Measurements from ENCODE around the gene WWOX.

The WWOX gene

DNA sequence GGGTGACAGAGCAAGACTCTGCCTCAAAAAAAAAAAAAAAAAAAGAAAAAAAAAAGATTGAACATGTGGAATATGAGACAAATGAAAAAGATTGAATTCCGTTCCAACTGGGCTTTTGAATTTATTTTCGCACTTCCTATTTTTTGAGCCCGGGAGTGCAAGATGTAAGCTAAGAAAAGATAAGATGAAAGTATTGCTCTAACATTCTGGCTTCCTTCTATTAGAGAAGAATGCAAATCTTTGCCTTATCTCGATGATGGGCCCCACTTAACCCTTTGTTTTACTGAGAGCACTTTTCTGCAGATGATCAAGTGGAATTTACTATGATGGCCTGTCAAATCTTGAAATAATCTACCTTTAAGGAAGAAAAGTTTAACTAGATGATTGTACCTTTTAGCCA lies 96.3 kb downstream of the WWOX start:
- H3K27ac ChIP-seq = no peak overlapping the region
- H3K9me3 ChIP-seq = no peaks in the 10 kb centered on the region
- H3K4me3 ChIP-seq = no peak overlapping the region
- intact Hi-C loops (cut with DNase I; ENCODE audit: low total_unique reads) = no loop called here
- H3K4me1 ChIP-seq = no peaks in the 10 kb centered on the region
- TF ChIP-seq, protein P1, sequence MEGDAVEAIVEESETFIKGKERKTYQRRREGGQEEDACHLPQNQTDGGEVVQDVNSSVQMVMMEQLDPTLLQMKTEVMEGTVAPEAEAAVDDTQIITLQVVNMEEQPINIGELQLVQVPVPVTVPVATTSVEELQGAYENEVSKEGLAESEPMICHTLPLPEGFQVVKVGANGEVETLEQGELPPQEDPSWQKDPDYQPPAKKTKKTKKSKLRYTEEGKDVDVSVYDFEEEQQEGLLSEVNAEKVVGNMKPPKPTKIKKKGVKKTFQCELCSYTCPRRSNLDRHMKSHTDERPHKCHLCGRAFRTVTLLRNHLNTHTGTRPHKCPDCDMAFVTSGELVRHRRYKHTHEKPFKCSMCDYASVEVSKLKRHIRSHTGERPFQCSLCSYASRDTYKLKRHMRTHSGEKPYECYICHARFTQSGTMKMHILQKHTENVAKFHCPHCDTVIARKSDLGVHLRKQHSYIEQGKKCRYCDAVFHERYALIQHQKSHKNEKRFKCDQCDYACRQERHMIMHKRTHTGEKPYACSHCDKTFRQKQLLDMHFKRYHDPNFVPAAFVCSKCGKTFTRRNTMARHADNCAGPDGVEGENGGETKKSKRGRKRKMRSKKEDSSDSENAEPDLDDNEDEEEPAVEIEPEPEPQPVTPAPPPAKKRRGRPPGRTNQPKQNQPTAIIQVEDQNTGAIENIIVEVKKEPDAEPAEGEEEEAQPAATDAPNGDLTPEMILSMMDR (IDR thresholded peaks at IDR 0.05) = no peak
- H3K36me3 ChIP-seq = no peaks in the 10 kb centered on the region
- no peak for DNase-seq
- no peaks in the 10 kb centered on the region for H3K27me3 ChIP-seq

DNA sequence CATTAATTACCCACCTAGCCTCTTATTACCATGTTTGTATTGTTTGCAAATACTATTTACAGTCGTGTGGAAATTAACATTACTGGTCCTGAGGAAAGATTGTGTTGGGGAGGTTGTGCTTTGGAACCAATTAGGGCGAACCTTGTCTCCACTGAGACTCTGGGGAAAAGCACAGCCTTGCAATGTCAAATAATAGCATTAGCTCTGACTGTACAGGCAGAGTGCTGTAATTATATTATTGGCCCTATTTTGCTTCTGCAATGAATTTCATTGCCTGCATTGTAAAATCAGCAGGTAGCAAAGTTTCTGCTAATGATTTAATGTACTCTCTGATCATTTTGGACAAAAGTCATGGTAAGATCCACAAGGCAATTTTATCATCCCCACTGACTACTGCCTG lies 97.0 kb downstream of the WWOX start:
- intact Hi-C loops (cut with DNase I; ENCODE audit: low total_unique reads) = no loop called here

DNA sequence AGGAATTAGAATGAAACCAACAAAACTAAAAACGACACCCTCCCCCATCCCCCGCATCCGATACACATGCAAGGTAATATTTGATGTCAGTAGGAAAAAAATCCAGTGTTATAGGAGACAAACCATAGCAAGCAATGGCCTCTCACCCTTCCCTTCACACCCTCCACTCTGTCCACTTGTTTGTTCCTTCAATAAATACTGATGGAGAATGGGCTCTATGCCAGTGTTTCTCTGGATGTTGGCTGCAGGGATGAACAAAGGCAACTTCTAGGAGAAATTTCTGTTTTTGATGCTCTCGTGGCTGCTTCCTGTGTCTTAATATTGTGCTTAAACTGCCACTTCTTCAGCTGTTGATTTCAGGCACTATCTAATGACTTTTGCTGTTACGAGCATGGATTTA lies 98.8 kb downstream of the WWOX start:
- Histone ChIP-seq H3K9me3 (no peaks in the 10 kb centered on the region), H3K27me3 (no peaks in the 10 kb centered on the region), H3K4me3 (no peak overlapping the region), H3K27ac (no peak overlapping the region), H3K36me3 (no peaks in the 10 kb centered on the region), H3K4me1 (no peaks in the 10 kb centered on the region)
- no peak for DNase-seq
- TF ChIP-seq, protein P1 (IDR thresholded peaks at IDR 0.05) = no peak
- intact Hi-C loops (cut with DNase I; ENCODE audit: low total_unique reads) = no loop called here

More for the DNA sequence above, 97.0 kb downstream of the WWOX start:
- no peak for DNase-seq
- Histone ChIP-seq H3K27me3 (no peaks in the 10 kb centered on the region), H3K4me1 (no peaks in the 10 kb centered on the region), H3K9me3 (no peaks in the 10 kb centered on the region), H3K4me3 (no peak overlapping the region), H3K27ac (no peak overlapping the region), H3K36me3 (no peaks in the 10 kb centered on the region)
- TF ChIP-seq, protein P1 (IDR thresholded peaks at IDR 0.05) = no peak

DNA sequence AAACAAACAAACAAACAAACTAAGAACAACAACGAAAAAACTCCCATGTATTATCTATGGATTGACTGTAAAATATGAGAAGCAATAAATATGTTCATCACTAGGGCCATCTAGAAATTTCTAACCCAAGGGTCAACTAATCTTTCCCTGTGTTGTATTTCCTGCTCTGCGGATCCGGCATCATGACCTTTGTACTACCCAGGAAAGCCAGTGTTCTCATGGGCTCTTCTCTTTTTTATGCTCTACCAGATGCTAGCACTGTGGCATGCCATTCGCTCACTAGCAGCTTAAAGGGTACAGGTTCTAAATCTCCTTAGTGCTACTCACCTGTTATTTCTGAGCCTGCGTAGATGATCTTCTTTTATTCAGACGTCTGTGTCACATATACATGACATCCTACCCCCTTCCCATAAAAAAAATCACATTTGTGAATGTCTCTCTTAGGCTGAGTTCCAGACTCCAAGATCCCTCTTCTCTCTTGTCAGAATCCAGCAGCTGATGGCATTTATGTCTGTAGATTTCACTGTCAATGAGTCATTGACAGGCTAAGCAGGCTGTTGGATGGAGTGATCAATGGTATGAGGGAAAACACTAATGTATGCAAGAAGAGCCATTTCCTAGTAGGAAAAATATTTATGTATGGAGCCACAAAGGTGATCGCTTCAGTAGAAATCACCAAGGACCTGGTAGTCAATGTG lies 100.0 kb downstream of the WWOX start:
- no peak overlapping the region for H3K4me3 ChIP-seq
- intact Hi-C loops (cut with DNase I; ENCODE audit: low total_unique reads) = no loop called here
- H3K36me3 ChIP-seq = no peaks in the 10 kb centered on the region
- no peaks in the 10 kb centered on the region for H3K27me3 ChIP-seq
- H3K4me1 ChIP-seq = no peaks in the 10 kb centered on the region
- DNase-seq = no peak
- no peak overlapping the region for H3K27ac ChIP-seq
- TF ChIP-seq, protein P1 (IDR thresholded peaks at IDR 0.05) = no peak
- H3K9me3 ChIP-seq = no peaks in the 10 kb centered on the region

DNA sequence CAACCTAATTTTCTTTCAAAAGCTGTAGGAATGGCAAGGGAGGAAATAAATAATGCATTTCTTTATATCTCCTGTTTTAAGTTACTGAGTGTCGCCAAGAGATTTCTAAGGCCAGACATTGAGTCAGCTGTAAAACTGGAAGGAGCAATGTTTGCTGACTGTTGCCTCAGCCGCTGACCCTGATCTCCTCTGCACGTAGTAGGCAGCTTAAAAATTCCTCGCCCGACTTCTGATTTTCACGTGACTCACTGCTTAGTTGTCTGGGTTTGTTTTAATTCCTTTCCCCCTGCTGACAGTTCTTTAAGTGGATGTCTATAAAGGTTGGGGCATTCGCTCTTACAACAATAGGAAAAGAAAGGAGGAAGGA lies 100.6 kb downstream of the WWOX start:
- H3K9me3 ChIP-seq = no peaks in the 10 kb centered on the region
- H3K36me3 ChIP-seq = no peaks in the 10 kb centered on the region
- H3K27ac ChIP-seq = no peak overlapping the region
- intact Hi-C loops (cut with DNase I; ENCODE audit: low total_unique reads) = no loop called here
- no peak overlapping the region for H3K4me3 ChIP-seq
- TF ChIP-seq, protein P1 (IDR thresholded peaks at IDR 0.05) = no peak
- DNase-seq = no peak
- no peaks in the 10 kb centered on the region for H3K4me1 ChIP-seq
- no peaks in the 10 kb centered on the region for H3K27me3 ChIP-seq

Measured in tibial artery (tissue), 4 donors.